K562 (cell line): ENCODE results near the gene KIF26B. TPM values are rescaled to one million over a fixed set of nuclear protein-coding genes. Genes with fewer than 3 reads are reported as not detected.

Source experiments
- ATAC-seq: fragments of 200-7000 bp; cut with Tn5 transposase; 3 replicates; pipeline ENCODE4 v1.9.1; 2020; ENCODE audit warnings: moderate library complexity
- BruUV-seq: library from RNA; stranded (reverse); fragments of 400-500 nt; replicated peaks from 2 replicates; lab custom pipeline; 2021; lab: Mats Ljungman, UMichigan
- CTCF ChIA-PET: fragments of 300-600 bp; formaldehyde crosslinking; extraction: SDS; loops from one replicate; lab custom pipeline; 2021; ENCODE audit warnings: low intra/inter-chr PET ratio; lab: Yijun Ruan, JAX
- POLR2A ChIA-PET: fragments of 300-600, 350-650 bp; sonication (Branson Sonifier 250); formaldehyde crosslinking; extraction: SDS; loops from one replicate; lab custom pipeline; 2021; ENCODE audit warnings: antibody characterized with exemption, inconsistent platforms; lab: Yijun Ruan, JAX
- DNase-seq, 4 experiments: peaks; one replicate each; pipeline versions ENCODE4 v3.0.0 to v3.0.0-alpha.2; 2011 to 2018; ENCODE audit warnings: low spot score in 3 of 4, mixed read lengths in 3 of 4; ENCODE audit errors: extremely low read depth in 1 of 4
- FAIRE-seq: peaks from 2 replicates; lab custom pipeline; 2011; peaks lifted over from hg19 to GRCh38; lab: Jason Lieb, UNC
- H2AFZ ChIP-seq: 2 replicates; pipeline ENCODE4 v1.6.0; 2011; ENCODE audit warnings: low read depth, low read length, control low read depth, inconsistent platforms
- H3K27ac ChIP-seq: fragments of 200-600 bp; 3 replicates; pipeline ENCODE4 v1.8.0; 2011; ENCODE audit warnings: low read depth, mild to moderate bottlenecking, control low read depth, inconsistent platforms, low read length, moderate library complexity, mixed read lengths; ENCODE audit errors: extremely low read depth
- H3K27me3 ChIP-seq, 2 experiments: fragments of 300-600 bp in 1 of 2; 2 replicates in 1 of 2; 3 replicates in 1 of 2; pipeline versions ENCODE4 v1.6.0 to v1.8.0; 2011; ENCODE audit warnings: inconsistent platforms in 2 of 2, low read length in 2 of 2, mild to moderate bottlenecking in 1 of 2, mixed read lengths in 1 of 2, moderate library complexity in 1 of 2; ENCODE audit not compliant: control insufficient read depth in 2 of 2, insufficient read depth in 2 of 2
- H3K36me3 ChIP-seq: fragments of 300-600 bp; 3 replicates; pipeline ENCODE4 v1.8.0; 2011; ENCODE audit warnings: mild to moderate bottlenecking, low read length, inconsistent platforms; ENCODE audit not compliant: control insufficient read depth, insufficient read depth
- H3K4me1 ChIP-seq, 2 experiments: fragments of 200-600 bp in 1 of 2; replicated peaks in 1 of 2; 2 replicates in 1 of 2; 3 replicates in 1 of 2; pipeline versions ENCODE4 v1.5.1 to v1.8.0; 2011; ENCODE audit warnings: inconsistent platforms in 2 of 2, low read length in 2 of 2, mild to moderate bottlenecking in 1 of 2, mixed read lengths in 1 of 2, moderate library complexity in 1 of 2; ENCODE audit not compliant: control insufficient read depth in 2 of 2, insufficient read depth in 2 of 2
- H3K4me2 ChIP-seq: 2 replicates; pipeline ENCODE4 v1.6.1; 2011; ENCODE audit warnings: low read length, control low read depth, inconsistent platforms, mixed read lengths; ENCODE audit not compliant: insufficient read depth
- H3K4me3 ChIP-seq: fragments of 200-600 bp; sonication (generic), shearing (Covaris generic); 2 replicates; pipeline ENCODE4 v1.5.1; 2016; ENCODE audit warnings: control low read depth, inconsistent platforms
- H3K79me2 ChIP-seq: fragments of 200-600 bp; 3 replicates; pipeline ENCODE4 v1.8.0; 2011; ENCODE audit warnings: low read length, inconsistent platforms; ENCODE audit not compliant: control insufficient read depth, insufficient read depth
- H3K9ac ChIP-seq, 2 experiments: 2 replicates each; pipeline versions ENCODE4 v1.6.0 to v1.6.1; 2011; ENCODE audit warnings: low read depth in 2 of 2, low read length in 2 of 2, control low read depth in 1 of 2, inconsistent platforms in 1 of 2, mild to moderate bottlenecking in 1 of 2, mixed read lengths in 1 of 2; ENCODE audit not compliant: insufficient read depth in 1 of 2
- H3K9me1 ChIP-seq: one replicate; pipeline ENCODE4 v1.6.0; 2011; ENCODE audit warnings: inconsistent platforms, mild to moderate bottlenecking, low read length, moderate library complexity; ENCODE audit not compliant: control insufficient read depth, insufficient read depth
- H3K9me3 ChIP-seq: replicated peaks from 2 replicates; pipeline ENCODE4 v1.5.1; 2011; ENCODE audit warnings: low read depth, low read length, inconsistent platforms; ENCODE audit not compliant: control insufficient read depth, insufficient read depth
- H4K20me1 ChIP-seq: replicated peaks from 2 replicates; pipeline ENCODE4 v1.6.1; 2011; ENCODE audit warnings: low read length, inconsistent platforms, mixed read lengths; ENCODE audit not compliant: control insufficient read depth, insufficient read depth
- CBFA2T3 ChIP-seq: fragments of 450-650 bp; IDR thresholded peaks from 2 replicates; pipeline ENCODE4 v1.6.1; 2017
- CEBPG ChIP-seq, 3 experiments: fragments of 200-800 bp in 1 of 3; sonication (Bioruptor generic) in 1 of 3; sonication (generic) in 1 of 3; formaldehyde crosslinking in 1 of 3; IDR thresholded peaks in 2 of 3; conservative IDR thresholded peaks in 1 of 3; 2 replicates each; pipeline versions ENCODE4 v1.6.1 to v1.8.0; 2016 to 2022; ENCODE audit warnings: missing compliant biosample characterization in 2 of 3, missing genetic modification characterization in 2 of 3, mild to moderate bottlenecking in 1 of 3, missing genetic modification reagents in 1 of 3
- JUND ChIP-seq, 2 experiments: IDR thresholded peaks; 2 replicates in 1 of 2; 3 replicates in 1 of 2; pipeline ENCODE4 v1.6.1; 2011; ENCODE audit warnings: borderline replicate concordance in 2 of 2, low read depth in 2 of 2, low read length in 2 of 2, improper control_type of control experiment in 1 of 2, missing biosample characterization in 1 of 2, missing genetic modification characterization in 1 of 2, missing genetic modification reagents in 1 of 2
- MEIS2 ChIP-seq: fragments of 450-650 bp; IDR thresholded peaks from 2 replicates; pipeline ENCODE4 v1.6.1; 2014; ENCODE audit warnings: mild to moderate bottlenecking; ENCODE audit not compliant: partially characterized antibody
- RFX1 ChIP-seq: fragments of 450-650 bp; IDR thresholded peaks from 2 replicates; pipeline ENCODE4 v1.6.1; 2016; ENCODE audit warnings: mild to moderate bottlenecking, moderate library complexity
- TCF3 ChIP-seq: sonication (generic); formaldehyde crosslinking; IDR thresholded peaks from 2 replicates; pipeline ENCODE4 v1.4.0; 2020; ENCODE audit warnings: mild to moderate bottlenecking, missing genetic modification reagents
- TOE1 ChIP-seq, 2 experiments: fragments of 450-650 bp in 1 of 2; sonication (generic) in 1 of 2; formaldehyde crosslinking in 1 of 2; IDR thresholded peaks; 2 replicates each; pipeline versions ENCODE4 v1.7.1 to v1.8.0; 2016 to 2022; ENCODE audit warnings: borderline replicate concordance in 2 of 2, mild to moderate bottlenecking in 2 of 2, antibody characterized with exemption in 1 of 2, inconsistent platforms in 1 of 2, low read depth in 1 of 2, missing genetic modification reagents in 1 of 2, moderate library complexity in 1 of 2
- WGBS: fragments of 100-300 bp; shearing (Covaris generic); methylation state at CpG from one replicate; pipeline ENCODE4 v1.1.6; 2016; ENCODE audit warnings: low coverage, mixed read lengths; ENCODE audit not compliant: insufficient coverage; ENCODE audit errors: missing lambda C conversion rate; 5-methylcytosine and 5-hydroxymethylcytosine counted together
- in situ Hi-C: fragments of 300-500 bp; cut with MboI; formaldehyde crosslinking; loops from 4 replicates; pipeline ENCODE4 v1.15.0; 2018; ENCODE audit warnings: inconsistent platforms, mixed read lengths
- intact Hi-C: fragments of 100-400 bp; cut with micrococcal nuclease; formaldehyde crosslinking; loops from 2 replicates; pipeline ENCODE4 v1.14.2; 2022
- polyA plus RNA-seq, 8 experiments: library from polyadenylated mRNA; depleted of rRNA in 4 of 8; stranded (reverse) in 5 of 8; unstranded in 3 of 8; fragments of >200 nt; fragmentation: Nextera tagmentation in 2 of 8; fragmentation: Illumina TruSeq in 1 of 8; extraction: Ambion mirVana in 2 of 8; extraction: Trizol in 1 of 8; gene quantifications; 2 replicates each; pipeline versions ENCODE4 v1.2.1 to v1.2.3, GENCODE V29; 2011 to 2014; ENCODE audit warnings: inconsistent platforms in 1 of 8, missing spikeins in 1 of 8
- total RNA-seq, 7 experiments: library from RNA; depleted of rRNA in 6 of 7; stranded (reverse); fragments of >200 nt in 6 of 7; fragmentation: Illumina TruSeq in 2 of 7; extraction: Trizol in 2 of 7; gene quantifications; 2 replicates each; pipeline versions ENCODE4 v1.2.1 to v1.2.3, GENCODE V29; 2011 to 2021; ENCODE audit warnings: low replicate concordance in 1 of 7
- TF ChIP-seq, protein P1 (sequence below), 3 experiments: fragments of 200-800 bp in 1 of 3; sonication (Bioruptor generic) in 1 of 3; sonication (generic) in 1 of 3; formaldehyde crosslinking in 1 of 3; IDR thresholded peaks; 2 replicates each; pipeline versions ENCODE4 v1.6.1 to v1.8.0; 2016 to 2022; ENCODE audit warnings: mild to moderate bottlenecking in 2 of 3, missing compliant biosample characterization in 2 of 3, missing genetic modification characterization in 2 of 3, missing genetic modification reagents in 1 of 3
- TF ChIP-seq, protein P2 (sequence below), 2 experiments: fragments of 200-800 bp in 1 of 2; sonication (Bioruptor generic) in 1 of 2; sonication (generic) in 1 of 2; formaldehyde crosslinking in 1 of 2; IDR thresholded peaks in 1 of 2; conservative IDR thresholded peaks in 1 of 2; 2 replicates each; pipeline versions ENCODE4 v1.5.0 to v1.6.1; 2016 to 2020; ENCODE audit warnings: missing compliant biosample characterization in 1 of 2, missing genetic modification characterization in 1 of 2, missing genetic modification reagents in 1 of 2
- TF ChIP-seq, protein P3 (sequence below), 2 experiments: IDR thresholded peaks in 1 of 2; conservative IDR thresholded peaks in 1 of 2; 2 replicates each; pipeline ENCODE4 v1.6.1; 2016; ENCODE audit warnings: low read depth in 2 of 2, mild to moderate bottlenecking in 1 of 2, missing compliant biosample characterization in 1 of 2, missing genetic modification characterization in 1 of 2, moderate library complexity in 1 of 2

The KIF26B gene
- total and polyA plus RNA-seq, 9 of the 15 experiments (the other 6 are each of a cell fraction or from before 2014, with no cell fraction given): 0.02 to 0.08 (median 0.03) TPM; not detected in 6

DNA sequence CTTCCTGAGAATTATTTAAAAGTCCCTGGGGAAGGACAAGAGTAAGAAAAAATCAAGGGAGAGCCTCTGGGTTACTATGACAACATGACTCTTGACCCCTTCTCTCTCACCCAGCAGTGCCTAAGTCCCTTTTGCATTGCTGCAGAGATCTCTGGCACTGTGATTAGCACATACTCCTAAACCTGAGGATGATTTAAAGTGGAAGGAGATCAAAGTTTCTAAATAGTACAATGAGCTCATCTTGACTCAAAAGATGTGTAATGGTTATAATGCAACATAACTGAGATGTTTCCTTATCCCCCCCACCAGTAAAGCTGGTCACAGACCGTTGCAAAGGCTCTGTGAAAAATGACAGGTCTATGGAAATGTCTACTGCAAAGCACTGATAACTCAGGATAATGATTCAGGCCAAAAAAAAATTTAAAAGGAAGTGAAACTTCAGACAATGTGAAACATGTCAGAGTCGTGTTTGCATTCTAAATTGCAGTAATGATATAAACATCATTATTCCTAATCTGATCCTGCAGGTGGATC, 519.2 kb downstream of the KIF26B start:
- in situ Hi-C loops: no loop called here
- H3K27ac ChIP-seq: no peak overlapping the region

More for the DNA sequence above, 519.2 kb downstream of the KIF26B start:
- TF ChIP-seq, protein P1, sequence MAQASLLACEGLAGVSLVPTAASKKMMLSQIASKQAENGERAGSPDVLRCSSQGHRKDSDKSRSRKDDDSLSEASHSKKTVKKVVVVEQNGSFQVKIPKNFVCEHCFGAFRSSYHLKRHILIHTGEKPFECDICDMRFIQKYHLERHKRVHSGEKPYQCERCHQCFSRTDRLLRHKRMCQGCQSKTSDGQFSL (CRISPR knock-in tag; IDR thresholded peaks at IDR 0.05): peak; percentile 80; the same call in 1 of the 2 replicates
- TF ChIP-seq, protein P1 (tag; IDR thresholded peaks at IDR 0.05): no peak
- TF ChIP-seq, protein P2, sequence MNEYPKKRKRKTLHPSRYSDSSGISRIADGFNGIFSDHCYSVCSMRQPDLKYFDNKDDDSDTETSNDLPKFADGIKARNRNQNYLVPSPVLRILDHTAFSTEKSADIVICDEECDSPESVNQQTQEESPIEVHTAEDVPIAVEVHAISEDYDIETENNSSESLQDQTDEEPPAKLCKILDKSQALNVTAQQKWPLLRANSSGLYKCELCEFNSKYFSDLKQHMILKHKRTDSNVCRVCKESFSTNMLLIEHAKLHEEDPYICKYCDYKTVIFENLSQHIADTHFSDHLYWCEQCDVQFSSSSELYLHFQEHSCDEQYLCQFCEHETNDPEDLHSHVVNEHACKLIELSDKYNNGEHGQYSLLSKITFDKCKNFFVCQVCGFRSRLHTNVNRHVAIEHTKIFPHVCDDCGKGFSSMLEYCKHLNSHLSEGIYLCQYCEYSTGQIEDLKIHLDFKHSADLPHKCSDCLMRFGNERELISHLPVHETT (CRISPR knock-in tag; conservative IDR thresholded peaks at IDR 0.05 in 1 of 2, IDR thresholded peaks at IDR 0.05 in 1 of 2): no peak
- TF ChIP-seq JUND (IDR thresholded peaks at IDR 0.05; ENCODE audit: borderline replicate concordance, low read depth, low read length) (no peak), JUND (tag; IDR thresholded peaks at IDR 0.05; ENCODE audit: borderline replicate concordance, low read depth, low read length) (peak; percentile 40; the same call in 1 of the 3 replicates), TOE1 (IDR thresholded peaks at IDR 0.05; ENCODE audit: borderline replicate concordance) (no peak), TOE1 (CRISPR knock-in tag; IDR thresholded peaks at IDR 0.05; ENCODE audit: borderline replicate concordance, low read depth) (no peak), CEBPG (CRISPR knock-in tag; IDR thresholded peaks at IDR 0.05) (peak; percentile 50; the same call in 1 of the 2 replicates), CEBPG (tag; conservative IDR thresholded peaks at IDR 0.05 in 1 of 2, IDR thresholded peaks at IDR 0.05 in 1 of 2) (no peak), RFX1 (peak; percentile 74), TCF3 (CRISPR knock-in tag) (peak; percentile 62), MEIS2 (peak; percentile 55), CBFA2T3 (peak; percentile 45)
- TF ChIP-seq, protein P3, sequence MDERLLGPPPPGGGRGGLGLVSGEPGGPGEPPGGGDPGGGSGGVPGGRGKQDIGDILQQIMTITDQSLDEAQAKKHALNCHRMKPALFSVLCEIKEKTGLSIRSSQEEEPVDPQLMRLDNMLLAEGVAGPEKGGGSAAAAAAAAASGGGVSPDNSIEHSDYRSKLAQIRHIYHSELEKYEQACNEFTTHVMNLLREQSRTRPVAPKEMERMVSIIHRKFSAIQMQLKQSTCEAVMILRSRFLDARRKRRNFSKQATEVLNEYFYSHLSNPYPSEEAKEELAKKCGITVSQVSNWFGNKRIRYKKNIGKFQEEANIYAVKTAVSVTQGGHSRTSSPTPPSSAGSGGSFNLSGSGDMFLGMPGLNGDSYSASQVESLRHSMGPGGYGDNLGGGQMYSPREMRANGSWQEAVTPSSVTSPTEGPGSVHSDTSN (CRISPR knock-in tag; IDR thresholded peaks at IDR 0.05; ENCODE audit: low read depth): no peak
- TF ChIP-seq, protein P3 (tag; conservative IDR thresholded peaks at IDR 0.05; ENCODE audit: low read depth): peak; percentile 58
- Histone ChIP-seq H3K9me1 (no peaks in the 10 kb centered on the region), H3K36me3 (no peaks in the 10 kb centered on the region), H3K27me3 (peaks cover 14 to 36% of the 10 kb centered on the region in 2 experiments; a peak in 4 of 5 replicates), H3K4me2 (no peak overlapping the region), H3K4me3 (no peak overlapping the region), H3K4me1 (no peaks in the 10 kb centered on the region; a peak in 2 of 5 replicates), H3K9ac (no peak overlapping the region), H3K9me3 (no peaks in the 10 kb centered on the region), H2AFZ (no peak overlapping the region), H3K79me2 (no peaks in the 10 kb centered on the region), H4K20me1 (no peaks in the 10 kb centered on the region)
- no peak for ATAC-seq
- BruUV-seq: no TSS peak
- ChIA-PET CTCF (no interaction called here), POLR2A (interaction anchor here (0.7 kb wide), 1 partner anchor 453 kb away, joined by 3 read pairs; no protein-coding TSS in a partner anchor)
- WGBS: 0% methylated on average over 2 of the region's 2 CpGs
- no peak for FAIRE-seq
- intact Hi-C loops: loop anchor here (10.0 kb wide), 2 partner anchors 159 to 519 kb away; partner anchors contain the start of gene KIF26B
- DNase-seq: no peak
